H1 (cell line): ENCODE data around the gene NDFIP2.

Experiments
- BRCA1 ChIP-seq: IDR thresholded peaks from 2 replicates; pipeline ENCODE4 v1.6.1; 2012; ENCODE audit warnings: low read depth, low read length, improper control_type of control experiment
- CTCF ChIP-seq, 3 experiments: IDR thresholded peaks; 1 replicate in 2 of 3; 2 replicates in 1 of 3; pipeline versions ENCODE4 v1.5.1 to v1.6.1; 2011; ENCODE audit warnings: low read length in 3 of 3, mild to moderate bottlenecking in 3 of 3, inconsistent platforms in 2 of 3, low read depth in 1 of 3, moderate library complexity in 1 of 3; ENCODE audit not compliant: insufficient read depth in 1 of 3; ENCODE audit errors: control extremely low read depth in 1 of 3
- EP300 ChIP-seq, 2 experiments: IDR thresholded peaks; 1 replicate in 1 of 2; 2 replicates in 1 of 2; pipeline ENCODE4 v1.6.1; 2011 to 2012; ENCODE audit warnings: low read depth in 2 of 2, low read length in 2 of 2, mild to moderate bottlenecking in 2 of 2, borderline replicate concordance in 1 of 2, inconsistent platforms in 1 of 2, moderate library complexity in 1 of 2
- EZH2 ChIP-seq: fragments of 200-600 bp; sonication (generic); IDR thresholded peaks from 2 replicates; pipeline ENCODE4 v1.7.1; 2012; ENCODE audit warnings: low read depth, mild to moderate bottlenecking, moderate library complexity, low read length, inconsistent platforms; ENCODE audit not compliant: severe bottlenecking
- GABPA ChIP-seq: IDR thresholded peaks from 2 replicates; pipeline ENCODE4 v1.6.1; 2011; ENCODE audit warnings: mild to moderate bottlenecking, low read length, moderate library complexity, borderline replicate concordance; ENCODE audit not compliant: insufficient read depth
- JUND ChIP-seq: IDR thresholded peaks from 2 replicates; pipeline ENCODE4 v1.6.1; 2011; ENCODE audit warnings: mild to moderate bottlenecking, improper control_type of control experiment, low read length
- MAX ChIP-seq: IDR thresholded peaks from 2 replicates; pipeline ENCODE4 v1.6.1; 2012; ENCODE audit warnings: inconsistent platforms
- NRF1 ChIP-seq: IDR thresholded peaks from 2 replicates; pipeline ENCODE4 v1.6.1; 2011; ENCODE audit warnings: mild to moderate bottlenecking, low read depth, low read length, improper control_type of control experiment
- POLR2AphosphoS5 ChIP-seq: IDR thresholded peaks from 2 replicates; pipeline ENCODE4 v1.6.1; 2011; ENCODE audit warnings: low read depth, low read length
- RFX5 ChIP-seq: IDR thresholded peaks from 2 replicates; pipeline ENCODE4 v1.6.1; 2011; ENCODE audit warnings: low read depth, low read length, improper control_type of control experiment, borderline replicate concordance
- ZNF274 ChIP-seq: IDR thresholded peaks from 2 replicates; pipeline ENCODE4 v1.7.0; 2012; ENCODE audit warnings: low read length, borderline replicate concordance; ENCODE audit errors: extremely low read depth

GRCh38 chr13:79432992-79433391, 48.0 kb upstream of the NDFIP2 start:
- TF ChIP-seq CTCF (IDR thresholded peaks at IDR 0.05; ENCODE audit: control extremely low read depth in 1 of 3, insufficient read depth in 1 of 3, low read depth in 1 of 3, low read length in 3 of 3) (no peak), EP300 (IDR thresholded peaks at IDR 0.05; ENCODE audit: borderline replicate concordance in 1 of 2, low read depth in 2 of 2, low read length in 2 of 2) (no peak), EZH2 (no peak), NRF1 (no peak), RFX5 (no peak), BRCA1 (no peak), GABPA (no peak), ZNF274 (no peak), MAX (no peak), JUND (no peak), POLR2AphosphoS5 (no peak)
